GM21423 (cell line): ENCODE data around the gene SGCG.

Experiments used
- ATAC-seq: cut with Tn5 transposase; IDR thresholded peaks from one replicate; pipeline ENCODE4 v1.9.1; 2021; ENCODE audit warnings: mild to moderate bottlenecking, moderate library complexity; ENCODE audit not compliant: unreplicated experiment

Gene SGCG

GRCh38 chr13:23323946-23324709 is 143.3 kb downstream of the SGCG start:
- ATAC-seq = no peak

GRCh38 chr13:23325191-23325590 is 144.4 kb downstream of the SGCG start:
- ATAC-seq = no peak

GRCh38 chr13:23330356-23330755 is 149.6 kb downstream of the SGCG start:
- no peak for ATAC-seq

- no peak for ATAC-seq
These were observed 158.4 kb downstream of the SGCG start for GRCh38 chr13:23339225-23339624.

GRCh38 chr13:23344931-23345595 is 164.3 kb downstream of the SGCG start:
- no peak for ATAC-seq

GRCh38 chr13:23347601-23348000 is 166.8 kb downstream of the SGCG start:
- ATAC-seq = no peak

GRCh38 chr13:23348262-23349127 is 167.7 kb downstream of the SGCG start:
- ATAC-seq = no peak

GRCh38 chr13:23349161-23349897 is 168.6 kb downstream of the SGCG start:
- ATAC-seq = no peak

- ATAC-seq = no peak
These were observed 169.2 kb downstream of the SGCG start for GRCh38 chr13:23350009-23350408.

GRCh38 chr13:23352161-23352560 is 171.4 kb downstream of the SGCG start:
- ATAC-seq = no peak

- ATAC-seq = no peak
These were observed 173.7 kb downstream of the SGCG start for GRCh38 chr13:23354520-23354919.

- no peak for ATAC-seq
These were observed 175.6 kb downstream of the SGCG start for GRCh38 chr13:23356368-23356767.

- no peak for ATAC-seq
These were observed 176.6 kb downstream of the SGCG start for GRCh38 chr13:23357349-23357748.

- ATAC-seq = no peak
These were observed 179.1 kb downstream of the SGCG start for GRCh38 chr13:23359882-23360281.

GRCh38 chr13:23365652-23366051 is 184.9 kb downstream of the SGCG start:
- ATAC-seq = no peak

- ATAC-seq = no peak
These were observed 187.1 kb downstream of the SGCG start for GRCh38 chr13:23367907-23368306.

GRCh38 chr13:23372264-23372906 is 191.6 kb downstream of the SGCG start:
- no peak for ATAC-seq
